H1 (cell line): ENCODE measurements around the gene IP6K3. TPM values are rescaled to one million over a fixed set of nuclear protein-coding genes. Genes with fewer than 3 reads are reported as not detected.

Experiments
- CTCF ChIA-PET: fragments of 300-600 bp; sonication (Branson Sonifier 250); formaldehyde crosslinking; loops from one replicate; lab custom pipeline; 2021; ENCODE audit not compliant: partially characterized antibody; lab: Charles Lee
- POLR2A ChIA-PET: fragments of 300-600 bp; sonication (Branson Sonifier 250); formaldehyde crosslinking; loops from one replicate; lab custom pipeline; 2021; ENCODE audit warnings: inconsistent platforms; ENCODE audit not compliant: partially characterized antibody; lab: Charles Lee
- DNase-seq, 2 experiments: peaks; one replicate each; pipeline versions ENCODE4 v3.0.0 to v3.0.0-alpha.2; 2010 to 2022; ENCODE audit warnings: low spot score in 2 of 2, low read depth in 1 of 2, mixed read lengths in 1 of 2
- FAIRE-seq: peaks from 2 replicates; lab custom pipeline; 2011; peaks lifted over from hg19 to GRCh38; lab: Jason Lieb, UNC
- H2AFZ ChIP-seq: 2 replicates; pipeline ENCODE4 v1.8.1; 2012; ENCODE audit warnings: low read length, inconsistent platforms
- H2AK5ac ChIP-seq: 2 replicates; pipeline ENCODE4 v1.6.1; 2013; ENCODE audit warnings: low read depth, low read length
- H2BK120ac ChIP-seq: replicated peaks from 2 replicates; pipeline ENCODE3; 2013; ENCODE audit warnings: low read depth, low read length, inconsistent platforms
- H2BK12ac ChIP-seq: 2 replicates; pipeline ENCODE4 v1.6.1; 2013; ENCODE audit warnings: low read depth, low read length
- H2BK15ac ChIP-seq: 2 replicates; pipeline ENCODE4 v1.6.1; 2013; ENCODE audit warnings: low read length
- H2BK20ac ChIP-seq: 2 replicates; pipeline ENCODE4 v1.6.1; 2013; ENCODE audit warnings: low read length
- H2BK5ac ChIP-seq: 2 replicates; pipeline ENCODE4 v1.6.1; 2013; ENCODE audit warnings: low read depth, low read length
- H3K14ac ChIP-seq: 2 replicates; pipeline ENCODE4 v1.6.1; 2013; ENCODE audit warnings: inconsistent platforms; ENCODE audit not compliant: insufficient read length
- H3K18ac ChIP-seq: 2 replicates; pipeline ENCODE4 v1.6.1; 2013; ENCODE audit warnings: low read length; ENCODE audit errors: extremely low read depth
- H3K23ac ChIP-seq: 2 replicates; pipeline ENCODE4 v1.6.1; 2013; ENCODE audit warnings: inconsistent platforms; ENCODE audit not compliant: insufficient read length
- H3K23me2 ChIP-seq: 2 replicates; pipeline ENCODE4 v1.6.1; 2013; ENCODE audit warnings: low read depth, low read length
- H3K27ac ChIP-seq: 2 replicates; pipeline ENCODE4 v1.6.1; 2011; ENCODE audit warnings: low read depth, low read length, inconsistent platforms
- H3K27me3 ChIP-seq, 4 experiments: replicated peaks in 1 of 4; 1 replicate in 1 of 4; 2 replicates in 3 of 4; pipeline versions ENCODE4 v1.6.1 to v1.8.1; 2011 to 2013; ENCODE audit warnings: low read length in 3 of 4, mild to moderate bottlenecking in 3 of 4, inconsistent platforms in 2 of 4, mixed read lengths in 2 of 4, moderate library complexity in 1 of 4; ENCODE audit not compliant: control insufficient read depth in 3 of 4, insufficient read depth in 3 of 4; ENCODE audit errors: extremely low read depth in 1 of 4
- H3K36me3 ChIP-seq, 4 experiments: 2 replicates each; pipeline versions ENCODE4 v1.6.1 to v1.8.1; 2011 to 2013; ENCODE audit warnings: mild to moderate bottlenecking in 4 of 4, low read length in 3 of 4, moderate library complexity in 2 of 4, control low read depth in 1 of 4, inconsistent platforms in 1 of 4; ENCODE audit not compliant: insufficient read depth in 4 of 4, control insufficient read depth in 2 of 4
- H3K4ac ChIP-seq: replicated peaks from 2 replicates; pipeline ENCODE3; 2013; ENCODE audit warnings: low read length, low read depth, mixed read lengths, inconsistent platforms; ENCODE audit not compliant: insufficient read length
- H3K4me1 ChIP-seq, 4 experiments: replicated peaks in 1 of 4; 1 replicate in 1 of 4; 2 replicates in 3 of 4; pipeline versions ENCODE4 v1.6.1 to v1.8.1; 2011 to 2013; ENCODE audit warnings: low read length in 3 of 4, inconsistent platforms in 2 of 4, mixed read lengths in 1 of 4; ENCODE audit not compliant: insufficient read depth in 4 of 4, control insufficient read depth in 3 of 4
- H3K4me2 ChIP-seq, 2 experiments: 2 replicates each; pipeline versions ENCODE4 v1.6.1 to v1.8.1; 2011 to 2013; ENCODE audit warnings: low read depth in 2 of 2, low read length in 2 of 2, control low read depth in 1 of 2, inconsistent platforms in 1 of 2, mild to moderate bottlenecking in 1 of 2; ENCODE audit not compliant: insufficient read depth in 1 of 2
- H3K4me3 ChIP-seq, 4 experiments: fragments of 200-600, 300-600 bp in 1 of 4; sonication (generic), shearing (Covaris generic), sonication (Bioruptor Twin) in 1 of 4; 2 replicates each; pipeline versions ENCODE4 v1.5.1 to v1.8.1; 2011 to 2016; ENCODE audit warnings: low read length in 4 of 4, low read depth in 3 of 4, control low read depth in 2 of 4, inconsistent platforms in 2 of 4, mild to moderate bottlenecking in 2 of 4, mixed read lengths in 1 of 4, moderate library complexity in 1 of 4; ENCODE audit not compliant: insufficient read depth in 2 of 4; ENCODE audit errors: extremely low read depth in 1 of 4
- H3K56ac ChIP-seq: replicated peaks from 2 replicates; pipeline ENCODE3; 2013; ENCODE audit warnings: low read depth, mild to moderate bottlenecking, mixed read lengths, low read length, inconsistent platforms; ENCODE audit not compliant: insufficient read length
- H3K79me1 ChIP-seq: 2 replicates; pipeline ENCODE4 v1.6.1; 2013; ENCODE audit warnings: low read depth, low read length, control low read depth
- H3K79me2 ChIP-seq, 2 experiments: 2 replicates each; pipeline versions ENCODE4 v1.6.1 to v1.8.1; 2012 to 2013; ENCODE audit warnings: low read length in 2 of 2, mild to moderate bottlenecking in 2 of 2, inconsistent platforms in 1 of 2; ENCODE audit not compliant: insufficient read depth in 2 of 2, control insufficient read depth in 1 of 2
- H3K9ac ChIP-seq, 4 experiments: replicated peaks in 1 of 4; 1 replicate in 1 of 4; 2 replicates in 3 of 4; pipeline versions ENCODE4 v1.6.1 to v1.8.1; 2011 to 2013; ENCODE audit warnings: low read depth in 3 of 4, low read length in 3 of 4, control low read depth in 2 of 4, mild to moderate bottlenecking in 2 of 4, moderate library complexity in 2 of 4, inconsistent platforms in 1 of 4; ENCODE audit errors: extremely low read depth in 1 of 4
- H3K9me3 ChIP-seq, 2 experiments: 2 replicates each; pipeline versions ENCODE4 v1.6.1 to v1.8.1; 2012 to 2013; ENCODE audit warnings: mild to moderate bottlenecking in 2 of 2, moderate library complexity in 2 of 2, control low read depth in 1 of 2, inconsistent platforms in 1 of 2, low read depth in 1 of 2, low read length in 1 of 2, mixed read lengths in 1 of 2; ENCODE audit not compliant: insufficient read depth in 2 of 2
- H4K20me1 ChIP-seq, 2 experiments: replicated peaks in 1 of 2; 2 replicates each; pipeline versions ENCODE3 to v1.8.1; 2011 to 2013; ENCODE audit warnings: inconsistent platforms in 2 of 2, low read length in 2 of 2, mild to moderate bottlenecking in 1 of 2; ENCODE audit not compliant: insufficient read depth in 2 of 2, control insufficient read depth in 1 of 2
- H4K5ac ChIP-seq: 2 replicates; pipeline ENCODE4 v1.6.1; 2013; ENCODE audit warnings: low read length, low read depth, mixed read lengths, inconsistent platforms; ENCODE audit not compliant: insufficient read length
- H4K8ac ChIP-seq: 2 replicates; pipeline ENCODE4 v1.8.0; 2013; ENCODE audit warnings: mild to moderate bottlenecking, moderate library complexity, low read length, inconsistent platforms; ENCODE audit not compliant: insufficient read depth; ENCODE audit errors: extremely low read depth
- H4K91ac ChIP-seq: replicated peaks from 2 replicates; pipeline ENCODE3; 2013; ENCODE audit warnings: low read length, mixed read lengths, inconsistent platforms; ENCODE audit not compliant: insufficient read length
- SIN3A ChIP-seq, 2 experiments: IDR thresholded peaks in 1 of 2; conservative IDR thresholded peaks in 1 of 2; 2 replicates each; pipeline ENCODE4 v1.6.1; 2011 to 2012; ENCODE audit warnings: low read length in 2 of 2, improper control_type of control experiment in 1 of 2, low read depth in 1 of 2, mild to moderate bottlenecking in 1 of 2
- WGBS, 2 experiments: shearing (Covaris generic) in 1 of 2; methylation state at CpG; one replicate each; pipeline versions ENCODE4 v1.1.6 to v1.1.7; 2013 to 2015; ENCODE audit warnings: low lambda C conversion rate in 2 of 2, mixed read lengths in 2 of 2, inconsistent platforms in 1 of 2, low coverage in 1 of 2, missing lambda C conversion rate in 1 of 2; ENCODE audit not compliant: insufficient replicate concordance in 2 of 2, insufficient coverage in 1 of 2, insufficient read length in 1 of 2; ENCODE audit errors: extremely low coverage in 1 of 2, missing lambda C conversion rate in 1 of 2; 5-methylcytosine and 5-hydroxymethylcytosine counted together
- polyA plus RNA-seq, 7 experiments: library from polyadenylated mRNA; depleted of rRNA in 3 of 7; stranded (reverse) in 5 of 7; unstranded in 2 of 7; fragments of >200 nt in 5 of 7; fragments of 200-250 nt in 2 of 7; gene quantifications; 1 replicate in 5 of 7; 2 replicates in 1 of 7; 4 replicates in 1 of 7; pipeline versions ENCODE4 v1.2.1 to v1.2.3, GENCODE V29; 2011 to 2013; ENCODE audit warnings: missing spikeins in 2 of 7, mixed read lengths in 2 of 7
- total RNA-seq: library from RNA; stranded (reverse); fragmentation: NEBNext Ultra II Directional; extraction: Animal tissue kit (Norgen Biotek cat#: 25700); gene quantifications from 2 replicates; pipeline ENCODE4 v1.2.1, GENCODE V29; 2021
- TF ChIP-seq, protein P1 (sequence below): IDR thresholded peaks from 2 replicates; pipeline ENCODE4 v1.6.1; 2011; ENCODE audit warnings: low read depth, mild to moderate bottlenecking, low read length; ENCODE audit not compliant: insufficient read depth

IP6K3 gene
- total and polyA plus RNA-seq, 2 of the 8 experiments (the other 6 are each of a cell fraction or from before 2014, with no cell fraction given) = 0.22 to 0.73 TPM

DNA sequence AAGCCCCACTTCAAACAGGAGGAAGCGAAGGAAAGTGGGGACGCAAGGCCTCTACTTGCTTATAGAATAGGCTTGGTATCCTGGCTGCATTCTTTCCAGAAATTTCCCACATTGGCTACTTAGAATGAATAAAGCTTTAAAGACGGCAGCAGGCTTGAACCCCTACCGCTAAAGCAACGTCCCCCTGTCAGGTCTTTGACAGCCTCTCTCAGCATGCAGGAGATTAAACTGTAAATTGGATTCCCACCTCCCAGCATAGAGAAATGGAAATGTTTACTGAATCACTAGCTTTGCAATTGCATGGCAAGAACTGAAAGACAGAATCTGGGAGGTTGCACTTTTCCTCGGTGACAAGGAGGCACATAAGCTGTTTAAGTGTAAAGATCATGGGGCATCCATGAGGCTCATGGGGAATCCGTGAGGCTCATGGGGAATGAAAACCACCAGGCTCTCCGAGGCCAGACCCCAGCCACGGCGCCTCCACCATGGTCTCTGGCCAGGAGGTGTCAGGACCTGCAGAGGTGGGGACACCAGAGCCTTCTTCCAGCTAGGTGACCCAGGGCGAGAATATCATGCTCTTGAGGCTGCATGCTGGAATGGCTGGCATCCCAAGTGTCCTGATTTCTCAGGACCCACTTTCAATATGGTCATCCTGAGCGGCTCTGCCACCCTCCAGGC, 31.9 kb upstream of the IP6K3 start:
- no peaks in the 10 kb centered on the region for H3K79me2 ChIP-seq
- H3K27me3 ChIP-seq = no peaks in the 10 kb centered on the region
- no peak overlapping the region for H3K4ac ChIP-seq
- no peak overlapping the region for H3K4me3 ChIP-seq
- no peak overlapping the region for H3K4me2 ChIP-seq
- peaks cover 0 to 2% of the 10 kb centered on the region in 2 experiments for H4K20me1 ChIP-seq
- H2BK5ac ChIP-seq = no peak overlapping the region; the same call in 1 of the 2 replicates
- H3K18ac ChIP-seq = no peak overlapping the region; the same call in 1 of the 2 replicates
- FAIRE-seq (no peak), DNase-seq (no peak)
- H3K4me1 ChIP-seq = peaks cover 21 to 43% (median 36%) of the 10 kb centered on the region in 4 experiments
- peak overlapping the region; percentile 29; the same call in 1 of the 2 replicates for H2BK12ac ChIP-seq
- TF ChIP-seq, protein P1, sequence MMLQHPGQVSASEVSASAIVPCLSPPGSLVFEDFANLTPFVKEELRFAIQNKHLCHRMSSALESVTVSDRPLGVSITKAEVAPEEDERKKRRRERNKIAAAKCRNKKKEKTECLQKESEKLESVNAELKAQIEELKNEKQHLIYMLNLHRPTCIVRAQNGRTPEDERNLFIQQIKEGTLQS = no peak
- TF ChIP-seq SIN3A (conservative IDR thresholded peaks at IDR 0.05 in 1 of 2, IDR thresholded peaks at IDR 0.05 in 1 of 2; ENCODE audit: low read depth in 1 of 2, low read length in 2 of 2) = 0 out of 4 replicates have a peak, but pooled peaks of 1 of the 2 experiments have one; percentile 32
- H2AFZ ChIP-seq = no peak overlapping the region
- H3K36me3 ChIP-seq = peaks cover 38 to 92% (median 59%) of the 10 kb centered on the region in 4 experiments
- H2AK5ac ChIP-seq = no peak overlapping the region
- no peak overlapping the region for H3K56ac ChIP-seq
- H3K9ac ChIP-seq = no peak overlapping the region
- no peak overlapping the region for H3K27ac ChIP-seq
- no peak overlapping the region for H4K91ac ChIP-seq
- no peaks in the 10 kb centered on the region; the same call in 1 of the 2 replicates for H3K79me1 ChIP-seq
- CTCF ChIA-PET = interaction anchor here (0.6 to 14.3 kb wide), 31 partner anchors 9 to 269 kb away, joined by 3 to 156 read pairs (median 4); partner anchors contain the start of gene UQCC2
- H3K14ac ChIP-seq = no peak overlapping the region
- no peaks in the 10 kb centered on the region for H3K9me3 ChIP-seq
- H4K8ac ChIP-seq = no peak overlapping the region
- no peak overlapping the region for H4K5ac ChIP-seq
- H2BK15ac ChIP-seq = no peak overlapping the region
- no peak overlapping the region for H3K23ac ChIP-seq
- H3K23me2 ChIP-seq = no peaks in the 10 kb centered on the region
- 0 out of 2 replicates have a peak overlapping the region, but pooled peaks have one; percentile 73 for H2BK20ac ChIP-seq
- POLR2A ChIA-PET = interaction anchor here (0.7 to 7.6 kb wide), 5 partner anchors 9 to 198 kb away, joined by 3 to 101 read pairs (median 4); partner anchors contain the start of genes LEMD2 and UQCC2
- no peak overlapping the region for H2BK120ac ChIP-seq
- 84% methylated on average over 12 of the region's 12 CpGs; no CpG with 5 or more reads in 1 of the 2 experiments for WGBS, 2 experiments
